Activated gamma-delta T cell treated with Interleukin-2 at 50 U/mL for 16 hours (primary cell): ENCODE results near the gene AP2A1.
A peak's percentile ranks its signal among the peaks of the same experiment; 100 is the strongest.
"Not testable (repeated sequence)": the region's sequence is repeated elsewhere in the genome, so short reads cannot be mapped to it uniquely, and the experiment has no call there.

Experiments
- DNase-seq: peaks from one replicate; pipeline ENCODE4 v3.0.0-alpha.2; 2020

AP2A1 gene

GRCh38 chr19:49766930-49767299 is at the start of gene AP2A1:
Gene AP2A1, plus strand, starts transcription at chr19:49767001. Its CDS starts 133 bp downstream, at chr19:49767134.
- no peak for DNase-seq

GRCh38 chr19:49718511-49718910 is 48.3 kb upstream of the AP2A1 start:
- DNase-seq = no peak

GRCh38 chr19:49718991-49719390 is 47.8 kb upstream of the AP2A1 start:
- no peak for DNase-seq

GRCh38 chr19:49719420-49719819 is 47.4 kb upstream of the AP2A1 start:
- DNase-seq = not testable (repeated sequence)

- DNase-seq = no peak
Observed at GRCh38 chr19:49727217-49728030, 39.4 kb upstream of the AP2A1 start.

- no peak for DNase-seq
Observed at GRCh38 chr19:49730166-49730565, 36.6 kb upstream of the AP2A1 start.

- no peak for DNase-seq
Observed at GRCh38 chr19:49738268-49738667, 28.5 kb upstream of the AP2A1 start.

- DNase-seq = no peak
Observed at GRCh38 chr19:49739098-49739497, 27.7 kb upstream of the AP2A1 start.

- no peak for DNase-seq
Observed at GRCh38 chr19:49739933-49740332, 26.9 kb upstream of the AP2A1 start.

- DNase-seq = no peak
Observed at GRCh38 chr19:49741210-49741844, 25.5 kb upstream of the AP2A1 start.

- DNase-seq = no peak
Observed at GRCh38 chr19:49744946-49745381, 21.8 kb upstream of the AP2A1 start.

- DNase-seq = peak; percentile 16
Observed at GRCh38 chr19:49746206-49746958, 20.4 kb upstream of the AP2A1 start.

- no peak for DNase-seq
Observed at GRCh38 chr19:49749055-49749716, 17.6 kb upstream of the AP2A1 start.

GRCh38 chr19:49749771-49750170 is 17.0 kb upstream of the AP2A1 start:
- no peak for DNase-seq

- no peak for DNase-seq
Observed at GRCh38 chr19:49752701-49753100, 14.1 kb upstream of the AP2A1 start.

GRCh38 chr19:49755956-49756355 is 10.8 kb upstream of the AP2A1 start:
- DNase-seq = no peak

- no peak for DNase-seq
Observed at GRCh38 chr19:49758292-49758691, 8.5 kb upstream of the AP2A1 start.

- no peak for DNase-seq
Observed at GRCh38 chr19:49761249-49761624, 5.6 kb upstream of the AP2A1 start.

- DNase-seq = no peak
Observed at GRCh38 chr19:49761625-49762311, 5.0 kb upstream of the AP2A1 start.

GRCh38 chr19:49763230-49763629 is 3.6 kb upstream of the AP2A1 start, which contains the start of gene TSKS:
Gene TSKS, minus strand, starts transcription at chr19:49763306. Its CDS starts 59 bp downstream, at chr19:49763247.
- DNase-seq = no peak

- DNase-seq = no peak
Observed at GRCh38 chr19:49764341-49764740, 2.5 kb upstream of the AP2A1 start.
